Endothelial cell (in vitro differentiated cells): ENCODE data around the gene KLHL33. TPM values are rescaled to one million over a fixed set of nuclear protein-coding genes. Genes with fewer than 3 reads are reported as not detected.
A peak's percentile ranks its signal among the peaks of the same experiment; 100 is the strongest.

Experiments used
- DNase-seq: peaks from one replicate; pipeline ENCODE4 v3.0.0; 2021; ENCODE audit warnings: low spot score
- H3K27ac Mint-ChIP-seq: one replicate; pipeline ENCODE4 v1.8.0; 2021; ENCODE audit warnings: mixed read lengths, inconsistent platforms; ENCODE audit not compliant: unreplicated experiment
- H3K27me3 Mint-ChIP-seq: one replicate; pipeline ENCODE4 v1.8.0; 2021; ENCODE audit warnings: mild to moderate bottlenecking, moderate library complexity, mixed read lengths, inconsistent platforms; ENCODE audit not compliant: unreplicated experiment
- H3K36me3 Mint-ChIP-seq: one replicate; pipeline ENCODE4 v1.8.0; 2021; ENCODE audit warnings: mild to moderate bottlenecking, low read depth, mixed read lengths, inconsistent platforms; ENCODE audit not compliant: unreplicated experiment
- H3K4me1 Mint-ChIP-seq: one replicate; pipeline ENCODE4 v1.8.0; 2021; ENCODE audit warnings: mild to moderate bottlenecking, mixed read lengths, inconsistent platforms; ENCODE audit not compliant: unreplicated experiment
- H3K4me3 Mint-ChIP-seq: one replicate; pipeline ENCODE4 v1.8.0; 2021; ENCODE audit warnings: mild to moderate bottlenecking, mixed read lengths, inconsistent platforms; ENCODE audit not compliant: unreplicated experiment
- H3K9me3 Mint-ChIP-seq: one replicate; pipeline ENCODE4 v1.8.0; 2021; ENCODE audit warnings: mixed read lengths, inconsistent platforms; ENCODE audit not compliant: unreplicated experiment
- CTCF ChIP-seq: fragments of 200-600 bp; sonication (generic); IDR thresholded peaks from one replicate; pipeline ENCODE4 v1.5.0; 2021; ENCODE audit warnings: antibody characterized with exemption; ENCODE audit not compliant: unreplicated experiment
- total RNA-seq: library from RNA; stranded (reverse); fragmentation: NEBNext Ultra II Directional; extraction: Animal tissue kit (Norgen Biotek cat#: 25700); gene quantifications from one replicate; pipeline ENCODE4 v1.2.1, GENCODE V29; 2021; ENCODE audit not compliant: unreplicated experiment

The KLHL33 gene
- total RNA-seq, 1 donor from 2014 or later, result 0.08 TPM

GRCh38 chr14:20476776-20477175 lies 40.8 kb upstream of the KLHL33 start:
- no peak for DNase-seq
- H3K36me3 Mint-ChIP-seq, result peaks cover 69% of the 10 kb centered on the region
- H3K4me3 Mint-ChIP-seq, result peak overlapping the region; percentile 86
- peaks cover 6% of the 10 kb centered on the region for H3K27me3 Mint-ChIP-seq
- H3K4me1 Mint-ChIP-seq, result peaks cover 48% of the 10 kb centered on the region
- TF ChIP-seq CTCF, result no peak
- peak overlapping the region; percentile 89 for H3K27ac Mint-ChIP-seq
- H3K9me3 Mint-ChIP-seq, result no peaks in the 10 kb centered on the region

GRCh38 chr14:20472536-20473169 lies 36.7 kb upstream of the KLHL33 start:
- TF ChIP-seq CTCF, result no peak
- Mint-ChIP-seq H3K9me3 (no peaks in the 10 kb centered on the region), H3K27ac (peak overlapping the region; percentile 78), H3K36me3 (peaks cover 72% of the 10 kb centered on the region), H3K27me3 (peaks cover 19% of the 10 kb centered on the region), H3K4me3 (peak overlapping the region; percentile 99), H3K4me1 (peaks cover 68% of the 10 kb centered on the region)
- DNase-seq, result no peak

GRCh38 chr14:20470603-20470901 lies 34.6 kb upstream of the KLHL33 start:
- Mint-ChIP-seq H3K27me3 (peaks cover 19% of the 10 kb centered on the region), H3K4me3 (peak overlapping the region; percentile 99), H3K9me3 (no peaks in the 10 kb centered on the region), H3K36me3 (peaks cover 51% of the 10 kb centered on the region), H3K27ac (peak overlapping the region; percentile 90), H3K4me1 (peaks cover 55% of the 10 kb centered on the region)
- DNase-seq, result no peak
- no peak for TF ChIP-seq CTCF

- no peak for TF ChIP-seq CTCF
Measured at GRCh38 chr14:20469890-20470602, 34.1 kb upstream of the KLHL33 start.

GRCh38 chr14:20469242-20469889 lies 33.4 kb upstream of the KLHL33 start, which contains the start of gene PNP:
TSS of gene PNP (plus strand) at chr14:20469406. CDS start at chr14:20469525, 119 bp downstream.
- Mint-ChIP-seq H3K9me3 (no peaks in the 10 kb centered on the region), H3K4me1 (peaks cover 45% of the 10 kb centered on the region), H3K27ac (peak within 1 kb of the TSS; percentile 90), H3K27me3 (peaks cover 15% of the 10 kb centered on the region), H3K36me3 (peaks cover 39% of the 10 kb centered on the region), H3K4me3 (peak within 1 kb of the TSS; percentile 99)
- TF ChIP-seq CTCF, result no peak
- peak; percentile 87 for DNase-seq

More at GRCh38 chr14:20469890-20470602, 34.1 kb upstream of the KLHL33 start:
- Mint-ChIP-seq H3K27me3 (peaks cover 19% of the 10 kb centered on the region), H3K9me3 (no peaks in the 10 kb centered on the region), H3K36me3 (peaks cover 46% of the 10 kb centered on the region), H3K27ac (peak overlapping the region; percentile 90), H3K4me3 (peak overlapping the region; percentile 99), H3K4me1 (peaks cover 52% of the 10 kb centered on the region)
- DNase-seq, result peak; percentile 19
